ENCODE measurements around the gene PITPNB. TPM values are rescaled to one million over a fixed set of nuclear protein-coding genes. Genes with fewer than 3 reads are reported as not detected.

The PITPNB gene
- 10 to 100 TPM; 59.6 to 68.2 TPM for total RNA-seq
- polyA plus RNA-seq (2013, experiment 1 of 2), result 50.0 TPM
- 49.5 TPM for polyA plus RNA-seq (2013, experiment 2 of 2)
- long read RNA-seq, experiment 1, partial matches to known transcripts, result 8 of 27 reads
- long read RNA-seq, experiment 1, other reads (novel, unspliced or antisense), result 19 of 27 reads
- long read RNA-seq, experiment 2, transcript PITPNB-208 (3 exons, 766 nt), result major isoform, 6 of 160 reads
- long read RNA-seq, experiment 2, partial matches to known transcripts, result 7 of 160 reads
- long read RNA-seq, experiment 2, other reads (novel, unspliced or antisense), result 147 of 160 reads
- long read RNA-seq, experiment 3, partial matches to known transcripts, result 6 of 297 reads
- long read RNA-seq, experiment 3, other reads (novel, unspliced or antisense), result 287 of 297 reads
- long read RNA-seq, experiment 4, partial matches to known transcripts, result 39 of 97 reads
- long read RNA-seq, experiment 4, other reads (novel, unspliced or antisense), result 54 of 97 reads

- Mint-ChIP-seq H3K4me3 (peak within 1 kb of the TSS; percentile 95), H3K36me3 (ENCODE audit: low read depth) (peaks cover 26% of the 10 kb centered on the region), H3K9me3 (no peaks in the 10 kb centered on the region), H3K27ac (peak within 1 kb of the TSS; percentile 98), H3K27me3 (ENCODE audit: insufficient read depth) (no peaks in the 10 kb centered on the region), H3K4me1 (peaks cover 28% of the 10 kb centered on the region)
- WGBS, 2 experiments (ENCODE audit: insufficient coverage in 1 of 2, insufficient read length in 1 of 2), result 0 to 1% methylated on average over 24 to 68 of the region's 68 CpGs
- peaks cover 31% of the 10 kb centered on the region for H3K36me3 ChIP-seq (ENCODE audit: control insufficient read depth, insufficient read depth, low read length)
- H3K27ac ChIP-seq (ENCODE audit: low read depth, low read length), result peak within 1 kb of the TSS; percentile 77
- H3K9me3 ChIP-seq (ENCODE audit: control insufficient read depth, low read length), result no peaks in the 10 kb centered on the region
- TF ChIP-seq CTCF (conservative IDR thresholded peaks at IDR 0.05), result no peak
- H3K4me1 ChIP-seq (ENCODE audit: control insufficient read depth, insufficient read depth, low read length), result peaks cover 4% of the 10 kb centered on the region
- peak within 1 kb of the TSS; percentile 84 for H3K9ac ChIP-seq (ENCODE audit: extremely low read depth, low read length, poor library complexity, severe bottlenecking)
- peak; percentile 99 for DNase-seq
- peak within 1 kb of the TSS; percentile 97 for H3K4me3 ChIP-seq (ENCODE audit: low read length)
- no peaks in the 10 kb centered on the region for H3K27me3 ChIP-seq (ENCODE audit: control insufficient read depth, insufficient read depth, low read length, poor library complexity, severe bottlenecking)
Measured at GRCh38 chr22:27919222-27919941, at the start of gene PITPNB. TSS of gene PITPNB (minus strand) at chr22:27919256. CDS start at chr22:27919191, 65 bp downstream.

- Histone ChIP-seq H3K9ac (ENCODE audit: extremely low read depth, low read length, poor library complexity, severe bottlenecking) (no peak overlapping the region), H3K27me3 (ENCODE audit: control insufficient read depth, insufficient read depth, low read length, poor library complexity, severe bottlenecking) (no peaks in the 10 kb centered on the region), H3K27ac (ENCODE audit: low read depth, low read length) (no peak overlapping the region), H3K9me3 (ENCODE audit: control insufficient read depth, low read length) (peaks cover 13% of the 10 kb centered on the region), H3K4me3 (ENCODE audit: low read length) (no peak overlapping the region), H3K36me3 (ENCODE audit: control insufficient read depth, insufficient read depth, low read length) (peaks cover 4% of the 10 kb centered on the region), H3K4me1 (ENCODE audit: control insufficient read depth, insufficient read depth, low read length) (no peaks in the 10 kb centered on the region)
- H3K27me3 Mint-ChIP-seq (ENCODE audit: insufficient read depth), result no peaks in the 10 kb centered on the region
- no peak overlapping the region for H3K4me3 Mint-ChIP-seq
- no peaks in the 10 kb centered on the region for H3K4me1 Mint-ChIP-seq
- no peak for TF ChIP-seq CTCF (conservative IDR thresholded peaks at IDR 0.05)
- H3K36me3 Mint-ChIP-seq (ENCODE audit: low read depth), result peaks cover 17% of the 10 kb centered on the region
- DNase-seq, result no peak
- no peak overlapping the region for H3K27ac Mint-ChIP-seq
- 91% methylated on average over 11 to 15 of the region's 15 CpGs for WGBS, 2 experiments (ENCODE audit: insufficient coverage in 1 of 2, insufficient read length in 1 of 2)
- H3K9me3 Mint-ChIP-seq, result peaks cover 7% of the 10 kb centered on the region
Measured at GRCh38 chr22:27966168-27967064, 47.4 kb upstream of the PITPNB start.
